GM19099 (cell line): ENCODE measurements around the gene SPHK1.

Source experiments
- POLR2A ChIP-seq: IDR thresholded peaks from 3 replicates; pipeline ENCODE4 v1.6.1; 2011; ENCODE audit warnings: low read depth; ENCODE audit not compliant: insufficient read length; ENCODE audit errors: extremely low read depth

The SPHK1 gene

DNA sequence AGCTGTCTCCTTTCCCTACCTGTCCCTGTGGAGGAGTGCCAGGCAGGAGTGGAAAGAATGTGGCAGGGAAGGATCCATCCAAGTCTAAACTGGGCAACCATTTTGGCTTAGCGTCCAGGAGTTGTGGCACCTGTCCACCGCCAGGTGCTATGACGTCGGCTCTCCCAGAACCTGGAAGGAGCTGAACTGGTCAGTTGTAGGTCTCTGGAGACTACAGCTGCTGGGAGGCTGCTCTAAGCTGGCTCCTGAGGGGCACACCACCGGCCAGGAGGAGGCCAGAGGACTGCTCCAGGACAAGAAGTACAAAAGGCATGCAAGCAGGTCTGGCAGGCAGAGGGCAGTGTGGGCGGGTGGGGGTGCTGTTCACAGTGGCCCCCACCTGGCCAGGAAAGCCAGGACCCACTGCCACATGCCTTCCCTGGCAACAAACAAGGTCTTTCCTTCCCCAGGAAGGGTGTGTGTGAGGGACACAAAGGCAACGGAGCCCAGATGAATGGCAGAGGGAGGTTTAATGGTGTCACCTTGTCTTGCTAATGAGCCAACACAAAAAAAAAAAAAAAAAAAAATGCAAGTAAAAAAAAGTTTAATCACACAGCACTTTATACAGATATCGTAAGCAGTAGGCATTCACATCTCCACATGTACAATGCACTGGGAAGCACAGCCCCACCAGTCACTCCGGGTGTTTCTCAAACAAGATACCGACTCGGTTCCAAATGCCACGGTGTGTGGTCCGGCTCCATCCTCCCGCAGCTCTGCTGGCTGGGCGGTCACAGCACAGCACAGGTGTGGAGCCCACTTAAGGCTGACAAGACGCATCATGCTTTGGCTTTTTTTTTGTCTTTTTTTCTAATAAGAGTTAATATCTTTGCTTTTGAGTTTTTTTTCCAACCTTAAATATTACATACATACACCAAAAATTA, 4.8 kb downstream of the SPHK1 start:
- TF ChIP-seq POLR2A, result no peak

DNA sequence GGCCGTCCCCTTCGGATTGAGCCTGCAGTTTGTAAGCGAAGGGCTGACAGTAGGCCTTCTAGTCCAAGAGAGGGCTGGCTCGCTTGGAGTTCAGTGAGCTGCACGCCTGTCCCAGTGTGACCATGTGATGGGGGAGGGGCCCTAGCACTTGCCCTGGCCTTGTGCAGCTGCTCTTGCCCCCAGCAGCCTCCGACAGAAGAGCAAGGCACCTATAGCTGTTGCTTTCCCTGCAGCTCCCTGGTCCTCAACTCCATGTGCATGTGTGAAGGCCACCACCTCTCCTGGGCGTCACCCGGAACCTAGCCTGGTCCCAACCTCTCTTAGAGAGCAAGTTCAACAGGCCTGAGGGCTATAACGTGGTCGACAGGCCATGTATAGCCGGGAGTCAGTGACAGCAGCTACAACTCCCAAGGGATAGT, 5.6 kb downstream of the SPHK1 start:
- no peak for TF ChIP-seq POLR2A

DNA sequence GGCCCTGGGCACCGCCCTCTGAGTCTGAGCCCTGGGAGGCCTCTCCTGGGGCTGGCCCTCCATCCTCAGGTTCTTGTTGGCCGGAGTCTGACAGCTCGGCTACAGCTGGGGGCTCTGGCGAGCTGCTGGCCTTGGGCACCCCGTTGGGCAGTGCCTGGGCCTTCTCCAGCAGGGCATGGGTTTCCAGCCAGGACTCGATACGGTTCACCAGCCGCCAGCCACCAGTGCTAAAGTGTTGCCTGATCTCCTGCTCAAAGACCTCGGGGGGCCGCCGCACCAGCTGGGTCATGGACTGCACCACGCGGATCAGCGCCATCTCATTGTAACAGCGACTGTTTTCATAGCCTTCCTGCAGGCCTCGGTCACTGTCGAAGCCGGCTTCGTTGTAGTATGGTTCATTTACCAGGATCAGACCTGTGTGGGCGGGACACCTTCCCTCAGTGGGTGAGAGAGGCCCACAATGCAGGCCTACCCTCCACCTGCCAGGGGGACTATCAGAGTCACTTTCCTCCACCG, 6.8 kb downstream of the SPHK1 start:
- no peak for TF ChIP-seq POLR2A

DNA sequence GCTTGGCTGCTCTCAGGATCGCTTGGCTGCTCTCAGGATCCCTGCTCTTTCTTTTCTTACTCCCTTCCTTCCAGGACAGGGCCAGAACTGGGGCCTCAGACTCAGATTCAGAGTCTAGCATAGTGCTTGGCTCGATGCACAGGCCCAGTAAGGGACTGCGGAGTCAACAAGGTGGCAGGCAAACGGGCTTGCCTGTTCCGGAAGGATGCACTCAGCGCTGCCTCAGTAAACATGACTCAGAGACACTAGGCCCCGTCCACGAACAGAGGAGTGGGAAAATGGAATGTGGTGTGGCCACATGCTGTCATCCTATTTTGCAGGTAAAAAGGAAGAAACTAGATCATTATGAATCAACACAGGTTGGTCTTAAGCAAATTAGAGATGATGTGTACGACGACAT, 9.8 kb downstream of the SPHK1 start:
- TF ChIP-seq POLR2A, result no peak

DNA sequence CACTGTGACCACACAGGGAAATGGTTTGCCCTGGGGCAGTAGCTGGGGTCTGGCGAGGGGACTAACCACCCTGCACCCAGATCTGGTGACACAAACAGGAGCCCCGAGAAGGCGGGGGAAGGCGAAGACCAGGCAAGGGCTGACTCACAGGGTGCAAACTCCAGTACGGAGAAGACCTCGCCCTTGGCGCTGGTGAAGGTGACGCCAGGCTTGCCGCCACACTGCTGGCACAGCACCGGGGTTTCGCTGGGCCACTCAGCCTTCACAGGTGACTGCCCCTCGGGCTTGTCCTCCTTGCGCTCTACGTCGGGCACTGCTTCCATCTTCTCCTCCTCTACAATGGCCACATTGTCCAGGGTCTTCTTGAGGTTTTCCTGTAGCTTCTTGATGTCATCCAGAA, 11.6 kb downstream of the SPHK1 start:
- no peak for TF ChIP-seq POLR2A

DNA sequence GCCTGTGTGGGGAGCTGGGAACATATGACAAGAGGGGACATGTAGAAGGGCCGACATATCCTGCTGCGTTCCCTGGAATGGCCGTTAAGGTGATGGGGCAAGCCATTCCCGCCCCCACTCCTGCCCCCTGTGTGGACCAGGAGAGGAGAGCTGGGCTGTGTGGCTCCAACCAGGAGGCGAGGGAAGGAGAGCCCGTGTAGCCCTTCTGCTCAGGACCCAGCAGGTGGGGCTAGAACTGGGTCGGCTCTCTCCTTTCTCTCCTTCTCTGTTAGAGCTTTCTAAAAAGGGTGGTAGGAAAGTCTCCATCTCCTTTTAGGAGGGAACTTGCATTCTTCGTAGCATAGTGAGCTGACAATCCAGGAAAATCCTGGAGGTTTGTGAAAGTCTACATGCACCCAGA, 12.8 kb downstream of the SPHK1 start:
- TF ChIP-seq POLR2A, result no peak

DNA sequence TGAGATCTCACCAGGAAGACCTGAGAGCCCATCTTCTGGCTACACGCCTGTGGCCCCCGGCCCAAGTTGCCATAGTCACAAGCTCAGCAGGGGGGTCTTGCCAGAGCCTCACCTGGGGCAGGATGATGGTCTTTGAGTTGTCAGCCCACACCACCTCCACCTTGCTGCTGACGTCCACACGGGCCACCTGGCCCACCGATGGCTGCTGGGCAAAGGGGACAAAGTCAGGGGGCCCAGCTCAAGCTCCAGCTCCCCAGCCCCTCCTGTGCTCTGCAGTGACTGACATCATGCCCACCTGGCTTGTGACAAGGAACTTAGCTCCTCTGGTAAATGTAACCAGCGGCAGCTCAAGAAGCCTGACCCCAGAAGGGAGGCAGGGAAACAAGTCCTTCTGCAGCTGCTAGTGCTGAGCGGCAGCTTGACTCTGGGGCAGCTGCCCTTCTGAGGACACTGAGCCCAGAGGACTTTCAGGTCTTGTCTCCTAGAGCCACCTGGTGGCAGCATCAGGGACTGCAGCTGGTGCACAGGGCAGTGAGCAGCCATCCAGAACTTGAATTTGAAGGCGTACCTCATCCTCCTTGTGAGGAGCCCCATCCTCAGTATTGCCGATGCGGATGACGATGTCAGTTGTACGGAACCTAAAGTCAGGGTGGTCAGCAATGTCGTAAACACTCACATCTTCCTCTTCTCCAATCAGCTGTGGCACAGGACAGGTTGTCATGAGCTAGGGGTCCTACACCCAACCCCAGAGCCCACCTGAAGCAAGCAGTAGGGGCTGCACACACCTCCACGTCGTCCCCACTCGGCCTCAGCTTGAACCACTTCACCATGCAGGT, 13.5 kb downstream of the SPHK1 start:
- TF ChIP-seq POLR2A, result no peak

DNA sequence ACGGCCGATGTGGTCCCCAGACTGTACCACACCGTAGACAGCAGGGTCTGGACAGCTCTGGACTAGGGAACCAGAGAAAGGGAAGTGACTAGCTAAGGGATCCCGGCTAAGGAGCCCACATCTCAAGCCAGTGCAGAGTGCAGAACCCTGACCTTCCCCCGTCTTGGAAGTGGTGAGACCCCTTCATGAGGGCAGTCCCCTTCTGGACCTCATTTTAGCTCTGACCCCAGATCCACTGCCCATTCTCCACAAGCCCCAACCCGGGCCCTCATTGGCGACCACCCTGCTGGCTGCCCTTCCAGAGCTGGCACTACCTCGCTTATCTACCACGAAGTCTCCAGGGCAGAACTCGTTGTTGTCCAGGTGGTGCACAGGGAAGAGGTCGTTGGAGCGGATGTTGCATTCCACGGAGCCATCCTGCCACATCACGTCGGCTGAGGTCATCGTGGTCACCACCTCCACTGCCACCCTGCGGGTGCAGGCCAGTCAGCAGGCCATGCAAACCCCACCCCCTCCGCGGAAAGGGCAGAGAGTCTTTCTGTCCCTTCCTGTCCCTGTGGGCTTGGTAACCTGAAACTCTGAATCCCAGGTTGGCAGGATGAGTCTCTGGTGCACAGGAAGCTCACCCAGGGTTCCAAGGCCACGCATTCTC, 14.2 kb downstream of the SPHK1 start:
- TF ChIP-seq POLR2A, result no peak

DNA sequence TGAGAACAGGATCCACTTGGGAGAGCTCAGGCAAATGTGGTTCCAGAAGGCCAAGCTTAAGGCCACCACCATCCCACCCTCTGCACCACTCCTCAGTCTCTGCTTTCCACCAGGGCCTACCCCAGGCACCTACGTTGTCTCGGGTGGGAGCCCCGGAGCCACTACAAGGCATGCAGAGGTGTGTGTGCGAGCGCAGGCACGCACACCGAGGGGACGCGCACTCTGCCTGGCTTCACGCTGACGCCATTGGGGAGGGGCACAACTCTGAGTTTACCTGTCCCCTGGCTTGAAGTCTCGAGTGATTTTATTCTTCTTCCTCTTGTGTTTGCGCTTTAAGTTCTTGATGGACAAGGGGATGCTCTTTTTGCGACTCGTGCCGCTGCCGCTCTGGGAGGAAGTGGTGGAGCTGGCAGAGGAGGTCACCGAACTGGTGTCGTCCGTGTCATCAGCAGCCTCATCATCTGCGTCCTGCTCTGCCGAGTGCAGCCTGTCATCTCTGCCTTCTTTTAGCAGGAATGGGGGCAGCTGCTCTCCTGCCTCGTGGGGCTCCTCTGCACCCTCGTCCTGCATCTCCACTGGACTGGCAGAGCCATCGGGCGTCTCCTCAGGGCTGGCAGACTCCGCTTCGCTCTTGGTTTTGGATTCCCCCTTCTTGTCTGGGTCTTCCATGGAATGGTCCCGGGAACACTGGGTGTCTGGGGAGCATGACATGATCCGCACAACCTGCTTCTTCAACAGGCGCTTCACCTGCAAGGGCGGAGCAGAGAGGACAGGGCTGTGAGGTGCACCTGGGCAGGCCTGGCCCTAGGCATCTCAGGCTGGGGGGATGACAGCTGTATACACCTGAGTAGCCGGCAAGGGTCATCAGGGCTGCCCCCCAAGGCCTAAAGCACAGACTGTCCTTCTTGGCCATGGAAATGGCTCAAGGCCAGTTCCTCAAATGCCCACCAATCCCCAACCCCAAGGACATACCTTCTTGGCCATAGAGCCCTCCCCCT, 15.1 kb downstream of the SPHK1 start:
- no peak for TF ChIP-seq POLR2A

DNA sequence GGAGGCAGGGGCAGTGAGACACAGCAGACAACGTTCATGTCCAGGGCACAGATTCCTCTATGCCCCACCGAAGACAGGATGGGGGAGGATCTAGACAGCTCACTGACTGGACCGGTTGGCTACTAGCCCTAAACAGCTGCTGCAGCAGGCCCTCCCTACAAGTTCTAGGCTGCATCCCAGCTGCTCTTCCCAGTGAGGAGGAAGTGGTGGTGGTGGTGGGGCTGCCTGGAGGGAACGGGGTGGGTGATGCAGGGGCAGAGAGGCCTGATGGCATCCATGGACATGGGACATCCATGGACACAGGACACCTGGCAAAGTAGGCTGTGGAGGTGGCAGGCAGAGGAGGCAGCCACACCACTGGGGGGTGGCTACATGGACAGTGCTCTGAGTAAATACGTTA, 18.3 kb downstream of the SPHK1 start:
- TF ChIP-seq POLR2A, result no peak

DNA sequence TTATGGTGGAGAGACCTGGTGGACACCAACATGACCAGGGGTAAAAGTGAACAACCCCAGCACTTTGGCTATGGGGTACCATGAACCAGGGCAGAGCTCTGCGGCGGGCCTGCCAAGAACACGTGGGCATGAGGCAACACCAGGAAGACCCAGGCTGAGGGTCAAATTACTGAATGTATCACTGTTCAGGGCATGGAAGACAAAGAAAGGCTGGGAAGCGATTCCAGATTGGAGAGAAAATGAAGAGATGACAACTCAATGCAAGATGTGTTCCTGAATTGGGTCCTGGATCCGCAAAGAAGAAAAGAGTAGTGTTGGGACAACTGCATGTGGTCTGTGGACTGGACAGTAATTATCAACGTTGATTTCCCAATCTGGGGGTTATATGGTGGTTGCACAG, 19.8 kb downstream of the SPHK1 start:
- TF ChIP-seq POLR2A, result no peak

DNA sequence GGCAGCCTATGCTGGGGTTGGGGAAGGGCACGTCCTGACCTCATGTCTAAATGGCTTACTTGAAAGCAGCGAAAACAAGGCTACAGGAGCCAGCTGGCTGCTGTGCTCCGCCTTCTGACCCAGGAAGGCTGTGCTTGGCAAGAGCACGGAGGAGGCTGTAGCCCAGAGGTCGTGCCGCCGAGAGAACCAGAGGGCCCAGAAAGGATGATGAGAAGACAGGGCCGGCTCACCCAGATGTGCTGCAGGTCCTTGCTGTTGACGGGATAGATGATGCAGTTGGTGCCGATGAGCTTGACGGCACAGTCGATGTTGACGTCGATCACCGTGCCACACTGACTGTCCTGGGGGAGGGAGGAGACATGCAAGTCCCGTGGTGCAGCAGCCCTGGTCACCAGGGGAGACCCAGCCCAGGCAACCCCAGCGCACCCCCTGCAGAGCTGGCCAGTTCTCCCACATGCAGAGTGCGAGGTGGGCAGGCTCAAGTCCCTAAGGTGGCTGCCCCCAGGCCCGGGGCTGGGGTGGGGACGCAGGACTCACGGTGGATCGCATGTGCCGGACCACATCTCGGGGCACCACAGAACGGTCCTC, 20.7 kb downstream of the SPHK1 start:
- TF ChIP-seq POLR2A, result no peak

DNA sequence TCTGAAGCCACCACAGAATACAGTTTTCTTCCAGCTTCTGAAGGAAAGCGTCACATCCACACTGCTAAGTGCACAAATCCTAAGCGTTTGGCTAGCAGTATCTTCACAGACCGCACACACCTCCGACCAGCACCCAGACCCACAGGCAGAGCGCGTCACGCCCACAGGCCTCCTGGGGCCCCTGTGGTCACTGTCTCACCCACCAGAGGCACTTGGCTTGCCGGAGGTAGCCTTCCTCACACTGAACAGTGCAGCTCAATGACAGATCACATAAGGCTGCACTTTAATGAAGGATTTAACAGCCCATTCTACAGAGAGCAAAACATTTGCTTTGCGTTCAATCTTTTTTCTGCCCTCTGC, 21.2 kb downstream of the SPHK1 start:
- no peak for TF ChIP-seq POLR2A
